IPS DF 4.7 (cell line): ENCODE data around the gene NAPB.
A peak's percentile ranks its signal among the peaks of the same experiment; 100 is the strongest.

Experiments
- DNase-seq: peaks from one replicate; pipeline ENCODE4 v3.0.0-alpha.2; 2013; ENCODE audit warnings: low spot score; ENCODE audit errors: extremely low read depth

NAPB gene

GRCh38 chr20:23369072-23369823, 52.0 kb downstream of the NAPB start:
- DNase-seq = no peak

DNA sequence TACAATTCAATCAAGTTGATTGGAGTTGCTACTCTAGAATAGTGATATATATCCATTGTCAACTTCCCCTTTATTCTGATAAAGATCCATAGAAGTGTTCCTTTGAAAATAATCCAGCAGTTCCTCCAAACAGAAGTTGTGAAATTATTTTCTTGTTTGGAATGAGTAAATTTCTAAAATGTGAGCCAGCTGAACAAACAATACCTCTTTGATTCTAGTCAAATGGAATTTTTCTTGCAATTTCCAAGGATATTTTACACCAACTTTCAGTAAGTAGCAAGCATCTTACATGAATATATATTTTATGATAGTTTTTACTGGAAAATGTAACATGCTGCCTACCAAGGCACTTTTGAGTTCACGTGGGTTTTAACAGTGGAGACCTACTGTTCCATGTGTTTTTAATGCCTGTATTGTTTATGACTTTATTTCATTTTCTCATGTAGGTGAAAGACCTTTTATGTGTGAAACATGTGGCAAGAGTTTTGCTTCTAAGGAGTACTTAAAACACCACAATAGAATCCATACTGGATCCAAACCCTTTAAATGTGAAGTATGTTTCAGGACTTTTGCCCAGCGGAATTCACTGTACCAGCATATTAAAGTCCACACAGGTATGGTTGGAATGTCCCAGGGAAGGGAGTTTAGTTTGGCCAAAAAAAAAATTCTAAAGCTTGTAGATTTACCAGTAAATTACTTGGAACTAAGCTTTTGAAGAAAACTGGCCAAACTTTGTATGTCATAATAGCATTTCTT, 52.8 kb downstream of the NAPB start:
- DNase-seq = no peak

- no peak for DNase-seq
Measured at GRCh38 chr20:23367770-23368169, 53.5 kb downstream of the NAPB start.

DNA sequence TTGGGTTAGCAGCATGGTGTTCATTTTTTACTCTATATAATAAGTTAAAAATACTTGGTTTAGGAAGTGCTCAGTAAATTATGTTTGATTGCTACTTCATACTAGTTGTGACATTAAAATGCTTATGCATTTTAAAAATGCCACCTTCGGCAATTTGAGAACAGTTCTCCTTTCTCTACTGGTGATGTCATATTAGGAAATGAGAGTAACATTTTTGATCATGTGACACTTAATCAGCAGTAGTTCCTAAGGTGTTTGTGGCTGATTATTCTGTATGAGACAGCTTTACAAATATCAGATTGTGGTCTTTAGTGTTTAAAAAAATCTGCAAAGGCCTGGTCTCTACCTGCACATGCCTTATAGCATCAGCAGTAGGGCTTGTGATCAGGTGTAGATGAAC, 54.9 kb downstream of the NAPB start:
- no peak for DNase-seq

DNA sequence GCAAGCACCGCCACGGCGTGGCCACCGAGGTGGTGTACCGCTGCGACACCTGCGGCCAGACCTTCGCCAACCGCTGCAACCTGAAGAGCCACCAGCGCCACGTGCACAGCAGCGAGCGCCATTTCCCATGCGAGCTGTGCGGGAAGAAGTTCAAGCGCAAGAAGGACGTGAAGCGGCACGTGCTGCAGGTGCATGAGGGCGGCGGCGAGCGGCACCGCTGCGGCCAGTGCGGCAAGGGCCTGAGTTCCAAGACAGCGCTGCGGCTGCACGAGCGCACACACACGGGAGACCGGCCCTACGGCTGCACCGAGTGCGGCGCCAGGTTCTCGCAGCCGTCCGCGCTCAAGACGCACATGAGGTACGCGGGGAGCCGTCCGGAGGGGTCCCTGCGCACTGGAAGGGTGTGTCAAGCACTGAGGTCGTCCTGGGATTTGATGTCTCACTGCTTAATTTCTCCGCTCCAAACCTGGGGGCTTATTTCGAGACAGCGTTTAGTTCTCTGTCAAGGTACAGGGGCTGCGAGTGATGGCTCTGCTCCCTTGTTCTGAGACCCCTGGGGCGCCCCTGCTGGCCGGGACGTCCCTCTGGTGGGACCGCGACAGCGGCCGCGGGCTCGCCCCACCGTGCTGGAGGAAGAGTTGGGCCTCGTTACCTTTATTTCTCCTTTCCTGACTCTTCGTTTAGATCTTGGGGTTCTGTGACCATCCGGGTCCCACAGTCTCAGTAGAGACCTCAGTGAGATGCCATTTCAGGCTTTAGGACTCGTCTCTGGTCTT, 55.7 kb downstream of the NAPB start:
- no peak for DNase-seq

GRCh38 chr20:23363257-23363649, 58.0 kb downstream of the NAPB start:
- no peak for DNase-seq

DNA sequence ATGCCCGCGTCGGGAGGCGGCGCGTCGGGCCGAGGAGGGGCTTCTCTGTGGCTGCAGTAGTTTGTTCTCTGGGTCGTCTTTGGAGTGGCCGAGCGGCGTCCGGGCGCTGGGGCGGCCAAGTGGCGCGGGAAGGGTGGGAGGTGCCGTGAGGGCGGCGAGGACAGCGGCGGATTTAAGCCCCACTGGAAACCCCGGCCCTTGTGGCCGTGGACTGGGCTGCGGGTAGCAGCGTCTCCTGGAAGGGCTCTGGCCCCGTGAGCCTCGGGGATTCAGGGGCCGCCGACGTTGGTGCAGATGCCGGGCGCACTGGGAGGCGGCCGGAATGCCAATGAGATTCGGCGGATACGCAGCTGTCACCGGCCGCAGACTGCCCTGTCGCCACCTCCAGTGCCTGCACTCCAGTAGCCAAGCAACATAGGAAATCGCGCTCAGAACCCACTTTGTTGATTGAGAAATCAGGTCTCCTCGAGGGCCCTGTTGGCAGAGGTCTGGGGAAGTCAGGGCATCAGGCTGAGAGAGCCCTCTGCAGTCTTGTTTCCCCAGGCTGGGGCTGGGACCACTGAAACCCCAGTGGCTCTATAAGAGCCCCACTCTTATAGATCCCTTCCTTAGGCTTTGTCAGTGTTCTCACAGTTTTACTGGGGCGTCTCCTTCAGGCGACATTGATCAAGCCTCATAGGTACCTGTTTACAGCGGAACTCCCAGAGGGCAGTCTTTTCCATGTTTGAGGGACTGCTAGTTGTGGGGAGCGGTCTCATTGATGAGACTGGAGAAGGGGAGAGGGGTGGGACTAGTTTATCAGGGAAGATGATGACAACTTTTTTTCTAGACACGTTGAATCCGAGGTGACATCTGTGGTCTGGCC, 58.7 kb downstream of the NAPB start:
- DNase-seq = no peak

DNA sequence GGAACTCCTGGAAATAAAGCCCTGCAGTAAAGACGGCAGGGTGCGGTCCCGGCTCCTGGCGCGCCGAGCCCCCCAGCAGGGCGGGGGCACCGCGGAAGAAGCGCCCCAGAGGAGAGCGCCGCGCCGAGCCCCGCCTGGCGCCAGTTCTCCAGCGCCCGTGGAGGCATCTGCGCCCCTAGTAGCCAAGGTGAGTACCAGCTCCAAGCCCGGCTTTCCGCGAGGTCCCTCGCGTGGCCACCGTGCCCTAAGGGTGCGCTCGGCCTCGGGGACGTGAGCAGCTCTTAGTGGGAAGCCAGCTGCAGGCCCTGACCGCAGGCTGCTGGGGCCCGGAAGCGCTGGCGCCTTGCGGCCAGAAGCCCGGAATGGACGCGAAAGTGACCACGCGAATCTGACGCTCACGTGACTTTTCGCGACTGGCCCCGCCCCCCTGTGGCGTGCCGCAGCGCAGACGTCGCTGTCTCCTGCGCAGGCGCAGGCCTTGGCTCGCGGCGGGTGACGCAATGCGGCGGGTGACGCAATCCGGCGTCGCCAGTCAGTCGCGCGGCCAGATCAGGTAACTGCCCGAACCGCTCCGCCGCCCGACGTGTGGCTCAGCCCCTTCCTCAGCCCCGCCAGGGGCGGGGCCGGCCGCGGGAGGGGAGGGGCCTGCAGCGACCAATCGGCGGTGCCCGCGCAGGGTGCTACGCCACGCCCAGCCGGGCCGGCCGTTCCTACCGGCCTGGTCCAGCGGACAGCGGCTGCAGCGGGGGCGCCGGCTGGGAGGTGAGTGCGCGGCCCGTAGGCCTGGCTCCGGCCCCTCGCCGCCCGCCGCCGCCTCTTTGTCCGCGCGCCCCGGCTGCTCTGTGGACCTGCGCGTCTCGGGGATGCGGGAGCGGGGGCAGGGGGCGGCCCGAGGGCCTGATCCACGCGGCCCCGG, 59.6 kb downstream of the NAPB start, which contains the start of gene GZF1:
Gene GZF1 (plus strand): TSS at position 707 of the 916 bp plus-strand sequence. CDS start 2,202 bp downstream, outside the sequence.
- peak; percentile 75 for DNase-seq

- DNase-seq = no peak
Measured at GRCh38 chr20:23361119-23361475, 60.2 kb downstream of the NAPB start.

DNA sequence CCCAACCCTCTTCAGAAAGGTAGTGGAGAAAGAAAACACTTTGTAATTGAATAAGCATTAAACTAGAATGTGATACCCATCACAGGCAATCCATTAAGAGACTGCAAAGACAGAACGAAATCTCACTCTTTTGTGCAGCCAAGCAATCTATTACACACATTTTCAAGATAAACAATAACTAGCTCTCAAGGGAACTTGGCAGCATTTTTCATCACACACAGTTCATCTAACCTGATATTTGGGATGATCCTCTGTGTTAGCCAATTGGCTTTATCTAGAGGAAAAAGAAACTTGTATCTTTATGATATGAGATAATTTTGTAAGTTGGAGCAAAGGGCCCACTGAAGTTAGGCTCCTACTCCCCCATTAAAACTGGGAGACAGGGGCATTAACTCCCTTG, 60.8 kb downstream of the NAPB start:
- no peak for DNase-seq

GRCh38 chr20:23358923-23359593, 62.2 kb downstream of the NAPB start:
- DNase-seq = no peak

DNA sequence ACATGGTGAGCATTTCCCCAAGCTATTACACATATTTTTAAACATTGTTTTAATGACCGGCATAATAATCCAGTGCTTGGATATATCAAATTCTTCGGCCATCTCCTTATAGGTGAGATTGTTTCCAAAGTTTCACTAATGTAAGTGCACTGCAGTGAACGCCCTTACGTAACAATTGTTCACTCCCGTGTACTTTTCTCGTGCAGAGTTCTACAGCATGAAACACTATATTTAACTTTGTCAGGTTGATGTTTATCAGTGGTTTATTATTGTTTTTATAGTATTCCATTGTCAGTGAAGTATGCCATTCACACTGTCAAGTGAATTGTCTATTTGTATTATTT, 62.8 kb downstream of the NAPB start:
- DNase-seq = no peak

GRCh38 chr20:23357767-23358562, 63.3 kb downstream of the NAPB start:
- peak; percentile 99 for DNase-seq

DNA sequence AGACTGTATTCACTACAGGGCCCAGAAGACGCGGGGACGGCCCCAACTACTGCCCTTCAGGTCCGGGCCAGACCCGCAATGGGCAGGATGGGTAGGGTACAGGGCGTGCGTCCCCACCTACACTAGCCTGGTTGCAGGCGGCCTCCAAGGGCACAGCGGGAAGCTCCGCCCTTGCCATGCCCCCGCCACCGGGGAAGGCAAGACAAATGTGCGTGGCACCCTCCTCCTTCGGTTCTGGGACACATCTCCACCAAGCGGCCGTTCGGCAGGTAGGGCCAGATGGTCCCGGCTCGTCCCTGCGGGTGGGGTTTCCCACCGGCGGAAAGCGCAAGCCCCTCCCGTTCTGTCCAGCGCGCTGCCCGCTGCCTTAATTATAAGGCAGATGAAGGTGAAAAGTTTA, 65.1 kb downstream of the NAPB start:
- DNase-seq = no peak

DNA sequence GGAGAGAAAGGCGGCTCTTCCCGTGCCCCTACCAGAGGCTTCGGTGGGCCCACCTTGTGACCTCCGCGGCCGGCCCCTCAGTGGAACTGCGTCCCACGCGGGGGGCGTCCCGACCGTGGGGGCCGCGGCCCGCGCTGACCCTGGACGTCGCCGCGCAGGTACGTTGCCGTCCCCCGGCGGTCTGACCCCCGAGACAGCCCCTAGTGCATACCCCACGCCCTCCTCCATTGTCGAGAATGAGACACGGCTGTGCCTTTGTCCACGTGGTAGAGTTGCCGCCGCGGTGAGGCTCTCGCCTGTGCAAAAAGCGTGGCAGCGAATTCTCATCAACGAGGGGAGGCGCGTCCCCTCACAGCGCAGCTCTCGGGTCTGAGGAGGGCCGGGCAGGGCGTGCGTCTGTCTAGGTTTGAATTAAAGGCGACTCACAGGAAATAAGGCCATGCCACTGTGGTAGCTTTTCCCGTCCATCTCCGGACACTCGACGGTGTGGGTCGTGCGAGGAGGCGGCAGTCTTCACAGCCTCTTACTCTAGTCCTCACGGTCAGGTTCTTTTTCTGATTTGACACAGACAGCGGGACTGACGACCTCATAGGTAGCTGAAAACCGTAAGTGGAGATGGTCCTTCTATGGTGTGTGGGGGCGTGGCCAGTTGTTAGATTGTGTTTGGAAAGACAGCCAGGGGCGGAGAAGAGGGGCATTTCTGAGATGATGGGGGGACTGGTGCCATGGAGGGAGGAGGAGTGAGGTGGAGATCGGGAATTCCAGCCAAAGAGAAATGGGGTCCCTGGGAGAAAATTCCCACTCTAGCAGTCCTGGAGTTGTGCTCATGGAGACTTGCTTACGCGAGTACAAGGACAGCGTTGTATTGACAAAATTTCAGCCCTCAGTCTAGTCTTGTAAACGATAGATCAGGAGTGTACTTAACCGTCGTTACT, 70.1 kb downstream of the NAPB start:
- DNase-seq = no peak

DNA sequence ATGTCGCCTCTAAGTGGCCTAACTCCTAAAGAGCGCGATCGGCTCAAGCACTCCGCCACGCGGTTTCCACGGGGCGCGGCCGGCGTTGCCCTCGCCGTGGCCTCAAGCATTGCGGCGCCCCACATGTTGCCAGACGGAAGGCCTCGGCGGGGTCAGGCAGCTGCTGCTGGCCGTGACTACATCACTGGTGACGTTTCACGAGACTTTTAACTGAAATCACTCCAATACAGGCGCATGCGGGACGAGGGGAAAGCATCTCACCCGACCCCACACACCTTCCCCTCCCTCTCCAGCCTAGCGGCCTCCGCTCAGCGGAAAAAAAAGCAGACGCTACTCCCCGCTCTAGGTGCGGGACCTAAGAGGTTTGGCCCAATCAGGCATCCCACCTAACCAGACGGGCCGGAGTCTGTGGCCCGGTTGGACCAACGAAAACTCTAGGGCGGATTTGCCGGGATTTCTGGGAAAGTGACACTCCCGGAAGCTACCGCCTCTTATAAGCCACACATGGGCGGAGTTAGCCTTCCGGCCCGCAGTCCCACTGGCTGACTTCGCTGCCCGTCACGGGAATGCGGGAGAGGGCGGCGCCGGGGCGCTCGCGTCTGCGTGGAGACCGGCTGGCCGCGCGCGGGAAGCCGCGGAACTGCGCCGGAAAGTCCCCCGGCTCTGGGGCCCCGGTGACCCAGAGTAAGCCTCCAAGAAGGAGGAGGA, 70.9 kb downstream of the NAPB start, which contains the start of gene NXT1:
Gene NXT1 (plus strand): TSS at position 596 of the 708 bp plus-strand sequence. CDS start 3,251 bp downstream, outside the sequence.
- peak; percentile 92 for DNase-seq
